Epidermal melanocyte (primary cell): ENCODE measurements around the gene DDX23.

Experiments used
- DNase-seq: peaks from one replicate; pipeline ENCODE4 v3.0.0; 2011; ENCODE audit warnings: low spot score; ENCODE audit not compliant: insufficient read length

The DDX23 gene

DNA sequence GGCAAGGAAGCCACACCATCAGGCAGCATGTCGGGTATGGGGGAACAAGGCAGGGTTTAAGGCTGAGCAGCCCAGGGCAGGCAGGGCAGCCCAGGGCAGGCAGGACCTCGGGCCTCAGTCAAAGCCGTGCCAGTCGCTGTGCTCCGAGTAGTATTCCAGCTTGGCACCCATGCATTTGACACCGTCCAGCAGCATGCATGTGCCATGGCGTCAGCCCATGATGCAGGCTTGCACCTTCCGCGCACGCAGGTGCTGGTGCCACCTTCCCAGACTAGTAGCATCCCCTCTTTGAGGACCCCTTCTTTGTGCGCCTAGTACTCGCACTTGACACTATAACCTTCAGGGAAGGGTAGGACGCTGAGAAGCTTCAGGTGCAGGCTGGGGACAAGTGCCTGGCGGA is 51.5 kb downstream of the DDX23 start:
- no peak for DNase-seq

- no peak for DNase-seq
Observed at GRCh38 chr12:48796976-48797375, 55.0 kb downstream of the DDX23 start.

- peak; percentile 97 for DNase-seq
Observed at GRCh38 chr12:48795550-48796455, 56.2 kb downstream of the DDX23 start.

DNA sequence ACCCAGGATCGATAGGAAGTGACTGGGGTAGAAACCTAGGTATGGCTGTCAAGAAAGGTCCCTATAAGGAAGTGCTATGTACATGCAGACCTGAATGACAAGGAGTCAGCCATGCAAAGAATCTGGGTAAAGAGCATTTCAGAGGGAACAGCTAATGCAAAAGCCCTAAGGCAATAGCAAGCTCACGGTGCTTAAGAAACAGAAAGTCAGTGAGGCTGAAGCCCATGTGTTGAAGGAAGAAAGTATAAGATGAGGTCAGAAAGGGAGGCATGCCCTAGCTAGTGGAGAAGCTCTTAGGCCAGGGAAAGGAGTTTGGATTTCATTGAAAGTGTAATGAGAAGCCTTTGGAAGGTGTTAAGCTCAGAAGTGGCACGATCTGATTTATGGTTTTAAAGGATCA is 57.1 kb downstream of the DDX23 start:
- peak; percentile 81 for DNase-seq

GRCh38 chr12:48793696-48794095 is 58.3 kb downstream of the DDX23 start:
- no peak for DNase-seq

GRCh38 chr12:48789858-48790326 is 62.1 kb downstream of the DDX23 start:
- no peak for DNase-seq

DNA sequence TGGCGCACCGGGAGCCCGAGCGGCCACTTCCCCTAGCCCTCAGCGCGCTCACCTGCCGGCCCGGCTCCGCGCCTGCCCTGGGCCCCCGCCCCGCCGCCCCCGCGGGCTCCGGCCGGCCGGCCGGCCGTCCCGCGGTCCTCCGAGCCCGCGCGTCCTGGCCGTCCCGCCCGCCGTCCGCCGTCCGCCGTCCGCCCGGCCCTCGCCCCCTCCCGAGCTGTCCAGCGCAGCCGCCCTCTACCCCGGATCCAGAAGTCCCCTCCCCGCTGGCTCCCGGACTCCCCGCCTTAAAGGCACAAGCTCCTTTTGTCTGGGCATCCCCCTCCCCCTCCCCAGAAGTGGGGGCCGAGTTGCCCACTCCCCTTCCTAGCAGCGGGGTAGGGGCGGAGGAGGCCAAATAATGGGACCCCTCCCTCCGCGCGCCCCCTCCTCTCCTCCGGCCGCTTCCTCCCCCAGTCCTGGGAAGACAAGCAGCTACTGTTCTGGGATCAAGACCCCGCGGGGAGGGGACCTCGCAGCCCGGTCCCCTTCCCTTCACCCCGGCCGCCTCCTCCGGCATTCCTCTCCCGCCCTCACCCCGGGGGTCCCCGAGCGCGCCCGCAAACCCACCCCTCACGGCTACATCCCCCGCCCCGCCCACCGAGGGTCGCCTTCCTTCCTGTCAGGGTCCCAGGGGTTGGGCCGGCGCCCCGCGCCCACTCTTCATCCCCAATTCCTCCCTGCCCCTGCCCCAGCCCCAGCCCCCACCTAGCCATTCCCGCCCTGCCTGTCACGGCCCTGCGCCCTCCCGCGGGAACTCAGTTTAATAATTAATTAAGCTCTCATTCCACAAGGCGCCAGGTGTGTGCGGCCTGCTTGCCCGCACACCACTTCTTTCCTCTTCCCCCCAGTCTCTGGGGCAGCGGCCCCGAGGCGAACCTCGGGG is 62.8 kb downstream of the DDX23 start, which contains the start of gene ADCY6:
Gene ADCY6 (minus strand): TSS at position 236 of the 922 bp plus-strand sequence. CDS start 5,655 bp downstream, outside the sequence.
- peak; percentile 87 for DNase-seq

DNA sequence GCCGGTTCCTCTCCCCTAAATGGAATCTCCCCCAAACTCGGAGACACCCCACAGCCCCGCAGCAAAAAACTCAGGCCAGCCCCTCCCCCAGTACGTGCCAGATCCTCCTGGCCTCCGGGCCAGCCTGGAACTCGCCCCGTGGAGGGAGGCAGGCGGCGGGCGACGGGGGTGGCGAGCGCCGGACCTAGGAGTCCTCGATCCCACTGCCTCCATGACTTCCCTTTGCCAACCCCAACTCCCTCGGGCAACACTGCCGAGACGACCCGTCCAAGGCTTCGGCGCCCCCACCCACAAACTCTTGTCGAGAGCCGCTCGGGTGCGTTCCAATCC is 63.5 kb downstream of the DDX23 start:
- DNase-seq = no peak

GRCh38 chr12:48787791-48788523 is 64.0 kb downstream of the DDX23 start:
- DNase-seq = no peak

DNA sequence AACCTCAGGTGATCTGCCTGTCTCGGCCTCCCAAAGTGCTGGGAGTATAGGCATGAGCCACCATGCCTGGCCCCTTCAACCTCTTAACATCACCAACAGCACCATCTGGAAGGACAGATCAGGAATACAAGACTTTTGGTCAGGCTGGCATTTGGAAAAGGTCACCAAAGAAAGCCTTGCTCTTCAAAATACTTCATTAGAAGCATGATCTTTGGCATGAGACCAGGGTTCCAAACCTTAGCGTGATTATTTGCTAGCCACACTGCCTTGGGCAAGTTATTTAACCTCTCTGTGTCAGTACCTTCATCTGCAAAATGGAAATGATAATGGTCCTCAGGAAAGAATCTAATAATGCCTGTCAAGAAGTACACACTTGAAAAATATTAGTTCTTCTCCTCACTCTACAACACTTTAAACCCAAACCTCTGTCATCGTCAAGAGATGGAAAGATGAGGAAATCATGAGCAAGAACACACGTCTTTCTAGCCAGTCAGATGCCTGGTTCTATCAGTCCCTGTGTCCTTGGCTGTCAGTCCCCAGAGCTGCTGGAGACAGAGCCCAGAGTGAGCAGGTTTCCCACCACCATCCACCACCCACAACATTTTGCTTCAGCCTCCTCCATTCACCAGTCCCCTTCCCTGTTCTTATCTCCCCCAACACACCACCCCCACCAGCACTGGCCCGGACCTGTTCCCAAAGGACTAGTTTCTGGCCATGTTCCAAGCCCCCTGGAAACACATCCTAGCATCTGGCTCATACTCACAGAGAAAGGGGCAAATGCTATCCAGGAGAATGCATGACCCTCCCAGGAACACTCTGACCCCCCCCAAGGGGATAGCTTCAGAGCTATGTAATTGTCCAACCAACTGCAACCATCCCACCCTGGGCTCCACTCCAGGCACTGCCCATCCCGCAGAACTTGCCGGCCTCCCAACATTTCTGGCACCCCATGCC is 65.1 kb downstream of the DDX23 start:
- DNase-seq = peak; percentile 38

DNA sequence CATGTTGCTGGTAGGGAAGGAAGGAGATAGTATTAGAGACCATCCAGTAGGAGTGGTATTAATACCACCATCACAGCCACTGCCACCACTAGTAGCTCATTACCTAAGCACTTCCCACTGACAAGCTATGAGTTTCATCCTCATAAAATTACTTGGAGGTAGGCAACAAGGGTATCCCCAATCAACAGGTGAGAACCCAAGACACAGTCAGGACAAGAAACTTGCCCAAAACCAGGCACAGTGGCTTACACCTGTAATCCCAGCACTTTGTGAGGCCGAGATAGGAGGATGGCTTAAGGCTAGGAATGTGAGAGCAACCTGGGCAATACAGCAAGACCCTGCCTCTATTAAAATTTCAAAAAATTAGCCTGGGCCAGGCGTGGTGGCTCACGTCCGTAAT is 68.5 kb downstream of the DDX23 start:
- DNase-seq = no peak

- DNase-seq = no peak
Observed at GRCh38 chr12:48782457-48783395, 69.2 kb downstream of the DDX23 start.

- no peak for DNase-seq
Observed at GRCh38 chr12:48781750-48782456, 70.1 kb downstream of the DDX23 start.

DNA sequence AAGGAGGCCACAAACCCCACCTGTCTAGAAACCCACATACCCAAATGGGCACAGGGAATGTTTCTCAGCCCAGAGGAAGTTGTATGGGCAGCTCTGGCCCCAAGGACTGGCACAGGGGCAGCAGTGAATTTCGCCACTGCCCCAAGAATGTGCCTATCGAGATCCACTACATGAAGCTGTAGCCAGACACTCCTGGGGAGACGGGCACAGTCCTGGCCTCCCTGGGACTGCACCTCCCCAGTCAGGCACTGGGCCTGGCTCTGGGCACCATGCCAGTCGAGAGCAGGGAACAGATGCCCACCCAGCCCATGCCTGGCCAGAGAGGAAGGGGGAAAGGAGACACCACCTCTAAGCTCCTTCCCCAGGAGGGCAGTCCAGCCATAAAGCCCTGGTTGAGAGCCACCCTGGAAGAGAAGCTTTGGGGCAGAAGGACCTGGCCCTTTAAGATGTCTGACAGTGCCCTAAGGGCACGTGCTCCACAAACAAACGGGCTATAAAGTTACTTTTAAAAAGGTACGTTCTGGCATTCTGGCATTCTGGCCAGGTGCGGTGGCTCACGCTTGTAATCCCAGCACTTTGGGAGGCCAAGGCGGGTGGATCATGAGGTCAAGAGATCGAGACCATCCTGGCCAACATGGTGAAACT is 71.5 kb downstream of the DDX23 start:
- no peak for DNase-seq

GRCh38 chr12:48779869-48780268 is 72.1 kb downstream of the DDX23 start:
- DNase-seq = no peak
